Measurements from ENCODE around the gene LAMC1.

DNA sequence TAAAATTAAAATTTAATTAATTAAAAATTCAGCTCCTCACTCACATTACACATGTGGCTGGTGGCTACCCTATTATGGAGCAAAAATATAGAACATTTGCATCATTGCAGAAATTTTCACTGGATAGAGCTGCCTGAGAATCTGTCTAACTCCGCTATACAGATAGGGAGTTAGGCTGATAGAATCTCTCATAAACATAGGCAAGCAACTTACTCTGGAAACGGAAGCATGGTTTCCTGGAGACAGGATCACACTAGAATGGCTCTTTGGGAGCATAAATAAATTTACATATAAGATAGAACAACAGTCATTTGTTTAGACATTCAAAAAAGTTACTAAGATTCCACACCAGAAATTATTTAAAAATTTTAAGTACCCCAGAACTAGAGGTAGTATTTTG lies 150.6 kb downstream of the LAMC1 start:
- TF ChIP-seq CTCF (IDR thresholded peaks at IDR 0.05) (no peak), EZH2 (IDR thresholded peaks at IDR 0.05; ENCODE audit: borderline replicate concordance, insufficient read depth, low read depth, low read length, poor library complexity, severe bottlenecking) (no peak)

Measured in B cell (primary cell).